Activated T-cell treated with anti-CD3 and anti-CD28 coated beads, Interleukin-2, amount 50 U/mL, for 24 hours (primary cell): ENCODE measurements around the gene KIR2DL1.
"Not testable (repeated sequence)": the region's sequence is repeated elsewhere in the genome, so short reads cannot be mapped to it uniquely, and the experiment has no call there.

Experiments used
- DNase-seq: peaks from one replicate; pipeline ENCODE4 v3.0.0-alpha.2; 2020
- H3K27ac Mint-ChIP-seq: 2 replicates; pipeline ENCODE4 v1.8.0; 2020; ENCODE audit warnings: mild to moderate bottlenecking, mixed read lengths
- H3K27me3 Mint-ChIP-seq: 2 replicates; pipeline ENCODE4 v1.8.0; 2020; ENCODE audit warnings: mixed read lengths
- H3K36me3 Mint-ChIP-seq: 2 replicates; pipeline ENCODE4 v1.8.0; 2020; ENCODE audit warnings: low read depth, mixed read lengths
- H3K4me1 Mint-ChIP-seq: 2 replicates; pipeline ENCODE4 v1.8.0; 2020; ENCODE audit warnings: low read depth, mixed read lengths
- H3K4me3 Mint-ChIP-seq: 2 replicates; pipeline ENCODE4 v1.8.0; 2020; ENCODE audit warnings: mild to moderate bottlenecking, moderate library complexity, mixed read lengths
- H3K9me3 Mint-ChIP-seq: 2 replicates; pipeline ENCODE4 v1.8.0; 2020; ENCODE audit warnings: mixed read lengths

The KIR2DL1 gene

GRCh38 chr19:54750276-54750675 lies 19.3 kb upstream of the KIR2DL1 start:
- not testable (repeated sequence) for H3K27me3 Mint-ChIP-seq

GRCh38 chr19:54756204-54757110 lies 13.1 kb upstream of the KIR2DL1 start:
- not testable (repeated sequence) for H3K9me3 Mint-ChIP-seq, H3K27me3 Mint-ChIP-seq, H3K4me1 Mint-ChIP-seq, H3K4me3 Mint-ChIP-seq, H3K27ac Mint-ChIP-seq, DNase-seq, H3K36me3 Mint-ChIP-seq

More at GRCh38 chr19:54750276-54750675, 19.3 kb upstream of the KIR2DL1 start:
- not testable (repeated sequence) for H3K4me1 Mint-ChIP-seq, DNase-seq, H3K36me3 Mint-ChIP-seq, H3K4me3 Mint-ChIP-seq, H3K27ac Mint-ChIP-seq, H3K9me3 Mint-ChIP-seq

GRCh38 chr19:54758577-54758976 lies 11.0 kb upstream of the KIR2DL1 start:
- H3K27me3 Mint-ChIP-seq, H3K9me3 Mint-ChIP-seq, H3K36me3 Mint-ChIP-seq, H3K27ac Mint-ChIP-seq, DNase-seq, H3K4me1 Mint-ChIP-seq, H3K4me3 Mint-ChIP-seq: not testable (repeated sequence)

- H3K36me3 Mint-ChIP-seq, H3K4me3 Mint-ChIP-seq, DNase-seq, H3K9me3 Mint-ChIP-seq, H3K27me3 Mint-ChIP-seq, H3K27ac Mint-ChIP-seq, H3K4me1 Mint-ChIP-seq: not testable (repeated sequence)
These were observed 5.4 kb upstream of the KIR2DL1 start for GRCh38 chr19:54764219-54764618.

GRCh38 chr19:54766464-54766863 lies 3.1 kb upstream of the KIR2DL1 start:
- not testable (repeated sequence) for DNase-seq, H3K27me3 Mint-ChIP-seq, H3K9me3 Mint-ChIP-seq, H3K4me3 Mint-ChIP-seq, H3K4me1 Mint-ChIP-seq, H3K36me3 Mint-ChIP-seq, H3K27ac Mint-ChIP-seq

GRCh38 chr19:54770511-54770910 lies 918 bp downstream of the KIR2DL1 start:
- not testable (repeated sequence) for H3K9me3 Mint-ChIP-seq, H3K4me1 Mint-ChIP-seq, H3K36me3 Mint-ChIP-seq, H3K27me3 Mint-ChIP-seq, H3K27ac Mint-ChIP-seq, H3K4me3 Mint-ChIP-seq, DNase-seq

GRCh38 chr19:54771018-54771960 lies 1.7 kb downstream of the KIR2DL1 start:
- H3K27ac Mint-ChIP-seq, H3K4me3 Mint-ChIP-seq, H3K9me3 Mint-ChIP-seq: not testable (repeated sequence)

GRCh38 chr19:54772666-54773065 lies 3.1 kb downstream of the KIR2DL1 start:
- DNase-seq, H3K27ac Mint-ChIP-seq, H3K9me3 Mint-ChIP-seq, H3K27me3 Mint-ChIP-seq, H3K4me1 Mint-ChIP-seq, H3K36me3 Mint-ChIP-seq, H3K4me3 Mint-ChIP-seq: not testable (repeated sequence)

More at GRCh38 chr19:54771018-54771960, 1.7 kb downstream of the KIR2DL1 start:
- DNase-seq, H3K36me3 Mint-ChIP-seq, H3K4me1 Mint-ChIP-seq, H3K27me3 Mint-ChIP-seq: not testable (repeated sequence)

GRCh38 chr19:54775095-54775815 lies 5.7 kb downstream of the KIR2DL1 start:
- H3K36me3 Mint-ChIP-seq, H3K27ac Mint-ChIP-seq, H3K9me3 Mint-ChIP-seq, DNase-seq, H3K4me1 Mint-ChIP-seq, H3K27me3 Mint-ChIP-seq, H3K4me3 Mint-ChIP-seq: not testable (repeated sequence)

- H3K4me3 Mint-ChIP-seq, H3K36me3 Mint-ChIP-seq, H3K9me3 Mint-ChIP-seq, H3K27me3 Mint-ChIP-seq, DNase-seq, H3K4me1 Mint-ChIP-seq, H3K27ac Mint-ChIP-seq: not testable (repeated sequence)
These were observed 6.2 kb downstream of the KIR2DL1 start for GRCh38 chr19:54775830-54776229.

GRCh38 chr19:54777851-54778250 lies 8.3 kb downstream of the KIR2DL1 start:
- not testable (repeated sequence) for H3K9me3 Mint-ChIP-seq, H3K4me1 Mint-ChIP-seq, H3K27me3 Mint-ChIP-seq, H3K4me3 Mint-ChIP-seq, H3K27ac Mint-ChIP-seq, H3K36me3 Mint-ChIP-seq, DNase-seq

- H3K27ac Mint-ChIP-seq, DNase-seq, H3K9me3 Mint-ChIP-seq, H3K4me1 Mint-ChIP-seq, H3K27me3 Mint-ChIP-seq, H3K4me3 Mint-ChIP-seq, H3K36me3 Mint-ChIP-seq: not testable (repeated sequence)
These were observed 9.3 kb downstream of the KIR2DL1 start for GRCh38 chr19:54778896-54779295.

GRCh38 chr19:54782916-54783315 lies 13.3 kb downstream of the KIR2DL1 start:
- not testable (repeated sequence) for H3K4me1 Mint-ChIP-seq
- H3K27me3 Mint-ChIP-seq, result peaks cover 31% of the 10 kb centered on the region

GRCh38 chr19:54786091-54786723 lies 16.6 kb downstream of the KIR2DL1 start:
- not testable (repeated sequence) for H3K27ac Mint-ChIP-seq, H3K36me3 Mint-ChIP-seq, H3K4me3 Mint-ChIP-seq, DNase-seq, H3K4me1 Mint-ChIP-seq, H3K9me3 Mint-ChIP-seq
- peaks cover 32% of the 10 kb centered on the region for H3K27me3 Mint-ChIP-seq

More at GRCh38 chr19:54782916-54783315, 13.3 kb downstream of the KIR2DL1 start:
- not testable (repeated sequence) for DNase-seq, H3K27ac Mint-ChIP-seq, H3K9me3 Mint-ChIP-seq, H3K4me3 Mint-ChIP-seq, H3K36me3 Mint-ChIP-seq
